Right ventricle myocardium superior (tissue), 1 donor: ENCODE measurements around the gene AGGF1. TPM values are rescaled to one million over a fixed set of nuclear protein-coding genes. Genes with fewer than 3 reads are reported as not detected.
"Not testable (repeated sequence)": the region's sequence is repeated elsewhere in the genome, so short reads cannot be mapped to it uniquely, and the experiment has no call there.

ENCODE experiments used
- ATAC-seq: fragments of 200-7000 bp; cut with Tn5 transposase; one replicate; pipeline ENCODE4 v1.9.1; 2020; ENCODE audit warnings: mild to moderate bottlenecking; ENCODE audit not compliant: poor library complexity
- DNase-seq: peaks from one replicate; pipeline ENCODE4 v3.0.0-alpha.2; 2020
- intact Hi-C: fragments of 100-400 bp; cut with DNase I; formaldehyde crosslinking; loops from one replicate; pipeline ENCODE4 v1.11.2; 2022
- total RNA-seq: library from RNA; stranded (reverse); fragmentation: NEBNext Ultra II Directional; extraction: Animal tissue kit (Norgen Biotek cat#: 25700); gene quantifications from one replicate; pipeline ENCODE4 v1.2.1, GENCODE V29; 2021
- donor health status: DM: no; HTN: yes; CAD: no; lungs with severe emphysema.

Gene AGGF1
- total RNA-seq, 1 donor from 2014 or later = 16.0 TPM

- ATAC-seq (no peak), DNase-seq (no peak)
- intact Hi-C loops = no loop called here
Observed at GRCh38 chr5:77077829-77078176, 47.6 kb downstream of the AGGF1 start.

- ATAC-seq, DNase-seq, intact Hi-C loops: not testable (repeated sequence)
Observed at GRCh38 chr5:77080479-77080878, 50.3 kb downstream of the AGGF1 start.

- intact Hi-C loops = no loop called here
- DNase-seq (no peak), ATAC-seq (no peak)
Observed at GRCh38 chr5:77080905-77081304, 50.7 kb downstream of the AGGF1 start.

- intact Hi-C loops = no loop called here
- no peak for DNase-seq
- ATAC-seq = no peak
Observed at GRCh38 chr5:77082280-77082679, 52.1 kb downstream of the AGGF1 start.

GRCh38 chr5:77083088-77083487, 52.9 kb downstream of the AGGF1 start:
- intact Hi-C loops = no loop called here
- DNase-seq = no peak
- ATAC-seq = no peak

GRCh38 chr5:77086368-77086688, 56.1 kb downstream of the AGGF1 start:
- DNase-seq (no peak), ATAC-seq (no peak)
- intact Hi-C loops = no loop called here

- peak; percentile 78 for DNase-seq
- intact Hi-C loops = no loop called here
- peak; percentile 88 for ATAC-seq
Observed at GRCh38 chr5:77086689-77087483, 56.7 kb downstream of the AGGF1 start, which contains the start of gene ZBED3. Gene ZBED3 (minus strand): TSS chr5:77087285. CDS start chr5:77077878, 9,407 bp downstream.

- ATAC-seq = peak; percentile 38
- peak; percentile 50 for DNase-seq
- intact Hi-C loops = no loop called here
Observed at GRCh38 chr5:77087484-77088261, 57.5 kb downstream of the AGGF1 start.

GRCh38 chr5:77095189-77095588, 65.0 kb downstream of the AGGF1 start:
- DNase-seq (no peak), ATAC-seq (no peak)
- intact Hi-C loops = no loop called here

- intact Hi-C loops = no loop called here
- no peak for DNase-seq
- no peak for ATAC-seq
Observed at GRCh38 chr5:77101298-77101697, 71.1 kb downstream of the AGGF1 start.

- intact Hi-C loops = no loop called here
Observed at GRCh38 chr5:77102549-77102948, 72.3 kb downstream of the AGGF1 start.

GRCh38 chr5:77103457-77103856, 73.3 kb downstream of the AGGF1 start:
- intact Hi-C loops = no loop called here
- ATAC-seq = no peak

More at GRCh38 chr5:77102549-77102948, 72.3 kb downstream of the AGGF1 start:
- ATAC-seq = no peak
- no peak for DNase-seq

GRCh38 chr5:77104813-77105212, 74.6 kb downstream of the AGGF1 start:
- intact Hi-C loops = no loop called here
- DNase-seq (no peak), ATAC-seq (no peak)

More at GRCh38 chr5:77103457-77103856, 73.3 kb downstream of the AGGF1 start:
- DNase-seq = no peak

- ATAC-seq, intact Hi-C loops, DNase-seq: not testable (repeated sequence)
Observed at GRCh38 chr5:77107035-77107434, 76.8 kb downstream of the AGGF1 start.

Other genes with a start within 250 kb of the AGGF1 start
- 0.62 TPM for gene F2RL1, start 211.4 kb upstream of the AGGF1 start, total RNA-seq
- gene S100Z, start 180.4 kb upstream of the AGGF1 start, total RNA-seq = not detected
- gene CRHBP, start 77.4 kb upstream of the AGGF1 start, total RNA-seq = 0.27 TPM
- gene ZBED3, start 56.9 kb downstream of the AGGF1 start, total RNA-seq = 3.8 TPM
- 0.62 TPM for gene PDE8B, start 180.3 kb downstream of the AGGF1 start, total RNA-seq